Measurements from ENCODE around the gene RNF133. TPM values are rescaled to one million over a fixed set of nuclear protein-coding genes. Genes with fewer than 3 reads are reported as not detected.

RNF133 gene
- total RNA-seq, 3 donors from 2014 or later: not detected

Other genes with a start within 250 kb of the RNF133 start
- not detected for gene RNF148, start 3.8 kb upstream of the RNF133 start, total RNA-seq
- under 1 TPM; 0.11 to 0.18 (median 0.16) TPM for gene CADPS2, start 187.3 kb upstream of the RNF133 start, total RNA-seq

Measured in activated T-cell treated with anti-CD3 and anti-CD28 coated beads, Interleukin-2, amount 50 U/mL, for 4 hours (primary cell).